ENCODE measurements around the gene CYP8B1.

DNA sequence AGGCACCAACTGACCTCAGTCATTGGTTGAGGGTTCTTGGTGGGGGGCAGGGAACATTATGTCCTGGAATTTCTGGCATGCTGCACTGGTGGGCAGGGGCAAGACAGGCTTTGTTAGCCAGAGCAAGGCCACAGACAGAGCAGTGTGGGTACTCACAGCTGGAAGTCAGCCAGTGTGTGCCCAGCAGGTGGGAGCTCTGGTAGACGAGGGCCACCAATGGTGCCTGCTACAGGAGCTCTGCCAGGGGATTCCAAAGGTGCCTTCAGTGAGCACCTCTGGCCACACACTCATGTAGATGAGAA, 31.3 kb downstream of the CYP8B1 start:
- no peak for TF ChIP-seq SP1 (IDR thresholded peaks at IDR 0.05)
- no peak for TF ChIP-seq ELF4 (IDR thresholded peaks at IDR 0.05)
- TF ChIP-seq BHLHE40 (IDR thresholded peaks at IDR 0.05; ENCODE audit: borderline replicate concordance) = no peak
- no peak for TF ChIP-seq L3MBTL2 (conservative IDR thresholded peaks at IDR 0.05)
- TF ChIP-seq FOXM1 (IDR thresholded peaks at IDR 0.05; ENCODE audit: borderline replicate concordance) = no peak
- no peak for TF ChIP-seq HDGF (IDR thresholded peaks at IDR 0.05; ENCODE audit: borderline replicate concordance)
- TF ChIP-seq, protein P1, sequence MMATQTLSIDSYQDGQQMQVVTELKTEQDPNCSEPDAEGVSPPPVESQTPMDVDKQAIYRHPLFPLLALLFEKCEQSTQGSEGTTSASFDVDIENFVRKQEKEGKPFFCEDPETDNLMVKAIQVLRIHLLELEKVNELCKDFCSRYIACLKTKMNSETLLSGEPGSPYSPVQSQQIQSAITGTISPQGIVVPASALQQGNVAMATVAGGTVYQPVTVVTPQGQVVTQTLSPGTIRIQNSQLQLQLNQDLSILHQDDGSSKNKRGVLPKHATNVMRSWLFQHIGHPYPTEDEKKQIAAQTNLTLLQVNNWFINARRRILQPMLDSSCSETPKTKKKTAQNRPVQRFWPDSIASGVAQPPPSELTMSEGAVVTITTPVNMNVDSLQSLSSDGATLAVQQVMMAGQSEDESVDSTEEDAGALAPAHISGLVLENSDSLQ (IDR thresholded peaks at IDR 0.05) = no peak
- TF ChIP-seq ZNF384 (IDR thresholded peaks at IDR 0.05) = no peak
- no peak for TF ChIP-seq TARDBP (IDR thresholded peaks at IDR 0.05)
- TF ChIP-seq FOXA1 (IDR thresholded peaks at IDR 0.05) = no peak
- no peak for TF ChIP-seq SUZ12 (IDR thresholded peaks at IDR 0.05)
- TF ChIP-seq NFRKB (IDR thresholded peaks at IDR 0.05) = no peak
- TF ChIP-seq CTBP1 (IDR thresholded peaks at IDR 0.05; ENCODE audit: borderline replicate concordance) = no peak
